K562 (cell line): ENCODE measurements around the gene PRR35. TPM values are rescaled to one million over a fixed set of nuclear protein-coding genes. Genes with fewer than 3 reads are reported as not detected.

Experiments used
- ARID1B ChIP-seq: fragments of 450-650 bp; IDR thresholded peaks from 2 replicates; pipeline ENCODE4 v1.6.1; 2016; ENCODE audit warnings: antibody characterized with exemption, mild to moderate bottlenecking, inconsistent platforms
- HDAC1 ChIP-seq, 2 experiments: fragments of 450-650 bp; IDR thresholded peaks; 2 replicates each; pipeline ENCODE4 v1.6.1; 2016 to 2017; ENCODE audit warnings: inconsistent platforms in 1 of 2, mild to moderate bottlenecking in 1 of 2, moderate library complexity in 1 of 2
- JUN ChIP-seq, 2 experiments: sonication (generic) in 1 of 2; formaldehyde crosslinking in 1 of 2; IDR thresholded peaks; 2 replicates each; pipeline versions ENCODE4 v1.6.1 to v1.8.0; 2012 to 2022; ENCODE audit warnings: borderline replicate concordance in 2 of 2, mild to moderate bottlenecking in 2 of 2, improper control_type of control experiment in 1 of 2, low read depth in 1 of 2, low read length in 1 of 2, missing genetic modification reagents in 1 of 2
- JUND ChIP-seq, 2 experiments: IDR thresholded peaks; 2 replicates in 1 of 2; 3 replicates in 1 of 2; pipeline ENCODE4 v1.6.1; 2011; ENCODE audit warnings: borderline replicate concordance in 2 of 2, low read depth in 2 of 2, low read length in 2 of 2, improper control_type of control experiment in 1 of 2, missing biosample characterization in 1 of 2, missing genetic modification characterization in 1 of 2, missing genetic modification reagents in 1 of 2
- KDM2B ChIP-seq: fragments of 250-450 bp; sonication (Bioruptor Pico); IDR thresholded peaks from 2 replicates; pipeline ENCODE4 v1.8.0; 2021; ENCODE audit warnings: mild to moderate bottlenecking, moderate library complexity
- MAFK ChIP-seq: IDR thresholded peaks from 2 replicates; pipeline ENCODE4 v1.6.1; 2011; ENCODE audit warnings: low read length, improper control_type of control experiment
- NELFE ChIP-seq: IDR thresholded peaks from 2 replicates; pipeline ENCODE4 v1.6.1; 2011; ENCODE audit warnings: mild to moderate bottlenecking; ENCODE audit not compliant: insufficient read depth, insufficient read length
- NFE2L1 ChIP-seq: fragments of 450-650 bp; IDR thresholded peaks from 2 replicates; pipeline ENCODE4 v1.6.1; 2016; ENCODE audit warnings: missing genetic modification characterization, low read depth, mild to moderate bottlenecking, missing compliant biosample characterization, moderate library complexity, borderline replicate concordance
- POLR3A ChIP-seq: IDR thresholded peaks from 2 replicates; pipeline ENCODE4 v1.6.1; 2011; ENCODE audit warnings: borderline replicate concordance, mild to moderate bottlenecking, moderate library complexity; ENCODE audit not compliant: insufficient read length, insufficient read depth; ENCODE audit errors: extremely low read depth
- PTRF ChIP-seq: fragments of 450-650 bp; IDR thresholded peaks from 2 replicates; pipeline ENCODE4 v1.6.1; 2016; ENCODE audit warnings: mild to moderate bottlenecking, missing genetic modification characterization, missing compliant biosample characterization
- STAG1 ChIP-seq: sonication (generic); formaldehyde crosslinking; IDR thresholded peaks from 2 replicates; pipeline ENCODE4 v1.5.0; 2020; ENCODE audit warnings: missing genetic modification reagents, borderline replicate concordance
- STAT5B ChIP-seq: fragments of 250-450 bp; sonication (Bioruptor Pico); IDR thresholded peaks from 2 replicates; pipeline ENCODE4 v1.8.0; 2021; ENCODE audit warnings: mild to moderate bottlenecking, inconsistent platforms
- THAP12 ChIP-seq: fragments of 250-450 bp; sonication (Bioruptor Pico); IDR thresholded peaks from 2 replicates; pipeline ENCODE4 v1.9.0; 2021; ENCODE audit warnings: mild to moderate bottlenecking, inconsistent platforms
- TRIM28 ChIP-seq: fragments of 450-650 bp; IDR thresholded peaks from 2 replicates; pipeline ENCODE4 v1.6.1; 2017
- ZFX ChIP-seq: sonication (generic); formaldehyde crosslinking; IDR thresholded peaks from 2 replicates; pipeline ENCODE4 v1.8.0; 2022; ENCODE audit warnings: mild to moderate bottlenecking, missing genetic modification reagents, moderate library complexity
- ZKSCAN3 ChIP-seq: fragments of 250-450 bp; sonication (Bioruptor Pico); IDR thresholded peaks from 2 replicates; pipeline ENCODE4 v1.4.0; 2020
- ZNF280A ChIP-seq: fragments of 450-650 bp; IDR thresholded peaks from 2 replicates; pipeline ENCODE4 v1.6.1; 2018; ENCODE audit warnings: mild to moderate bottlenecking, low read depth; ENCODE audit not compliant: partially characterized antibody
- ZNF354B ChIP-seq: fragments of 250-450 bp; sonication (Bioruptor Pico); IDR thresholded peaks from 2 replicates; pipeline ENCODE4 v1.4.0; 2020
- ZNF551 ChIP-seq: fragments of 250-450 bp; sonication (Bioruptor Pico); IDR thresholded peaks from 2 replicates; pipeline ENCODE4 v1.5.0; 2021; ENCODE audit warnings: mild to moderate bottlenecking, moderate library complexity
- polyA plus RNA-seq, 8 experiments: library from polyadenylated mRNA; depleted of rRNA in 4 of 8; stranded (reverse) in 5 of 8; unstranded in 3 of 8; fragments of >200 nt; fragmentation: Nextera tagmentation in 2 of 8; fragmentation: Illumina TruSeq in 1 of 8; extraction: Ambion mirVana in 2 of 8; extraction: Trizol in 1 of 8; gene quantifications; 2 replicates each; pipeline versions ENCODE4 v1.2.1 to v1.2.3, GENCODE V29; 2011 to 2014; ENCODE audit warnings: inconsistent platforms in 1 of 8, missing spikeins in 1 of 8
- total RNA-seq, 7 experiments: library from RNA; depleted of rRNA in 6 of 7; stranded (reverse); fragments of >200 nt in 6 of 7; fragmentation: Illumina TruSeq in 2 of 7; extraction: Trizol in 2 of 7; gene quantifications; 2 replicates each; pipeline versions ENCODE4 v1.2.1 to v1.2.3, GENCODE V29; 2011 to 2021; ENCODE audit warnings: low replicate concordance in 1 of 7
- TF ChIP-seq, protein P1 (sequence below): sonication (generic); formaldehyde crosslinking; IDR thresholded peaks from 2 replicates; pipeline ENCODE4 v1.5.0; 2020; ENCODE audit warnings: missing genetic modification reagents
- TF ChIP-seq, protein P2 (sequence below): fragments of 450-650 bp; IDR thresholded peaks from 2 replicates; pipeline ENCODE4 v1.6.1; 2016

Gene PRR35
- total and polyA plus RNA-seq, 9 of the 15 experiments (the other 6 are each of a cell fraction or from before 2014, with no cell fraction given): 0.17 to 0.45 (median 0.21) TPM; not detected in 5

DNA sequence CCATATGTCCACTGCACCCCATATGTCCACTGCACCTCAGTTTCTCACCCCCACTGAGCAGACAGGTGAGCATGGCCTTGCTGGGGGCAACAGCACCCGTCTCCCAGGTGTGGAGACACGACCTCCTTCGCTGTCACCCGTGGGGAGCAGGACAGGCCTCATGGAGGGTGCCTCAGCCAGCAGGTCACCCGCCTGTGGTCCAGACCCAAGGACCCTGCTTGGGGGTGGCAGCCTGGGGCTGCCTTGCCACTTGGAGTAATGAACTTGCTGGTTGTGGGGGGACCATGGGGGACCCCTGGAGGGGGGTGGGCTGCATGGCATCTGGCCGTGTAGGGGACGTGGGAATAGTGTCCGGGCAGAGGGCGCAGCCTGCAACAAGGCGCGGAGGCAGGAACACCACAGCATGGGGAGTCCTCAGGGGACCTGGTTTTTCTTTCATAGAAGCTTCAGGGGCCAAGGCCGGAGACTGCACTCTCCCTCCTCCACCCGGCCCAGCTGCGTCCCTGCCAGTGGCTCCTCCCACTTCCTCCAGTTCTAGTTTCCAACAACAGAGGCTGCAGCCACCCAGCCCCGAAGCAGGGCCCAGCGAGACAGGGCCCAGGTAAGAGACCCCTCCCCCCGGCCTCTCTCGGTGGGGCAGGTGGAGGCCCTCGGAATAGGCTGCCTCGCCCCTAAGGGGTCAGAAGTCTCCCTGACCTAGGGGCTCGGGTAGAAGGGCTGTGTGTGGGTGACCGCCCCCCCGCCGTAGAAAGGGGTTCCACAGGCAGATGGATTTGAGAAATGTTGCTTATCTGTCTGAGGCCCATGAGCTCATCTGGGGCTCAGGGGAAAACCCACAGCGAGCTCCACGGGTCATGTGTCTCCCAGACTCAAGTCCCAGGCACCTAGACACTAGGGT is 6.5 kb downstream of the PRR35 start, which contains the start of gene NHLRC4 (continued):
- TF ChIP-seq ZNF551 (CRISPR knock-in tag): no peak
- TF ChIP-seq THAP12 (CRISPR knock-in tag): no peak
- TF ChIP-seq POLR3A: no peak
- peak in 1 of 2 experiments; percentile 54; a peak in 2 of 4 replicates for TF ChIP-seq HDAC1 (IDR thresholded peaks at IDR 0.05)
- TF ChIP-seq JUN (IDR thresholded peaks at IDR 0.05; ENCODE audit: borderline replicate concordance, low read depth, low read length): peak; percentile 80
- TF ChIP-seq JUN (CRISPR knock-in tag; IDR thresholded peaks at IDR 0.05; ENCODE audit: borderline replicate concordance): peak; percentile 66; the same call in 1 of the 2 replicates
- no peak for TF ChIP-seq ZKSCAN3 (CRISPR knock-in tag)
- TF ChIP-seq, protein P1, sequence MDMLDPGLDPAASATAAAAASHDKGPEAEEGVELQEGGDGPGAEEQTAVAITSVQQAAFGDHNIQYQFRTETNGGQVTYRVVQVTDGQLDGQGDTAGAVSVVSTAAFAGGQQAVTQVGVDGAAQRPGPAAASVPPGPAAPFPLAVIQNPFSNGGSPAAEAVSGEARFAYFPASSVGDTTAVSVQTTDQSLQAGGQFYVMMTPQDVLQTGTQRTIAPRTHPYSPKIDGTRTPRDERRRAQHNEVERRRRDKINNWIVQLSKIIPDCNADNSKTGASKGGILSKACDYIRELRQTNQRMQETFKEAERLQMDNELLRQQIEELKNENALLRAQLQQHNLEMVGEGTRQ (CRISPR knock-in tag): peak; percentile 54
- no peak for TF ChIP-seq KDM2B
- TF ChIP-seq JUND (IDR thresholded peaks at IDR 0.05; ENCODE audit: borderline replicate concordance, low read depth, low read length): peak; percentile 89
- peak; percentile 89; the same call in 2 of the 3 replicates for TF ChIP-seq JUND (tag; IDR thresholded peaks at IDR 0.05; ENCODE audit: borderline replicate concordance, low read depth, low read length)
- TF ChIP-seq NELFE: no peak
- TF ChIP-seq PTRF (tag): no peak
- peak; percentile 82 for TF ChIP-seq ARID1B
- TF ChIP-seq ZFX (CRISPR knock-in tag): peak; percentile 94
- no peak for TF ChIP-seq NFE2L1 (tag)
- TF ChIP-seq ZNF354B (CRISPR knock-in tag): no peak
- no peak for TF ChIP-seq ZNF280A
- TF ChIP-seq TRIM28: 0 out of 2 replicates have a peak, but pooled peaks have one; percentile 69
- TF ChIP-seq STAG1: no peak
- TF ChIP-seq STAT5B (CRISPR knock-in tag): no peak
- TF ChIP-seq MAFK: no peak
- TF ChIP-seq, protein P2, sequence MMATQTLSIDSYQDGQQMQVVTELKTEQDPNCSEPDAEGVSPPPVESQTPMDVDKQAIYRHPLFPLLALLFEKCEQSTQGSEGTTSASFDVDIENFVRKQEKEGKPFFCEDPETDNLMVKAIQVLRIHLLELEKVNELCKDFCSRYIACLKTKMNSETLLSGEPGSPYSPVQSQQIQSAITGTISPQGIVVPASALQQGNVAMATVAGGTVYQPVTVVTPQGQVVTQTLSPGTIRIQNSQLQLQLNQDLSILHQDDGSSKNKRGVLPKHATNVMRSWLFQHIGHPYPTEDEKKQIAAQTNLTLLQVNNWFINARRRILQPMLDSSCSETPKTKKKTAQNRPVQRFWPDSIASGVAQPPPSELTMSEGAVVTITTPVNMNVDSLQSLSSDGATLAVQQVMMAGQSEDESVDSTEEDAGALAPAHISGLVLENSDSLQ: no peak
